ENCODE measurements around the gene PUM1.

GRCh38 chr1:31020007-31020790 lies 45.3 kb downstream of the PUM1 start:
- TF ChIP-seq CTCF (IDR thresholded peaks at IDR 0.05; ENCODE audit: extremely low read depth in 1 of 2, insufficient read depth in 1 of 2, low read depth in 1 of 2, low read length in 2 of 2) (no peak), EZH2 (IDR thresholded peaks at IDR 0.05; ENCODE audit: borderline replicate concordance, low read depth, low read length, severe bottlenecking) (no peak), POLR2A (IDR thresholded peaks at IDR 0.05; ENCODE audit: low read depth, low read length) (no peak), MYC (IDR thresholded peaks at IDR 0.05; ENCODE audit: low read depth, low read length) (no peak), JUN (IDR thresholded peaks at IDR 0.05; ENCODE audit: borderline replicate concordance, insufficient read depth, insufficient read length, low read depth) (no peak)
